HEK293 (cell line): ENCODE measurements around the gene RCSD1.

Source experiments
- ZIC2 ChIP-seq: fragments of 450-650 bp; formaldehyde crosslinking; IDR thresholded peaks from 2 replicates; pipeline ENCODE4 v1.5.1; 2016; ENCODE audit warnings: missing biosample characterization, missing genetic modification characterization
- ZNF302 ChIP-seq: fragments of 450-650 bp; formaldehyde crosslinking; IDR thresholded peaks from 2 replicates; pipeline ENCODE4 v1.5.1; 2016; ENCODE audit warnings: missing biosample characterization, missing genetic modification characterization, low read depth
- ZNF701 ChIP-seq: fragments of 450-650 bp; formaldehyde crosslinking; IDR thresholded peaks from 2 replicates; pipeline ENCODE4 v1.5.1; 2016; ENCODE audit warnings: missing biosample characterization, missing genetic modification characterization
- TF ChIP-seq, protein P1 (sequence below): sonication (generic); formaldehyde crosslinking; IDR thresholded peaks from 2 replicates; pipeline ENCODE4 v1.8.1; 2022; ENCODE audit warnings: mild to moderate bottlenecking, moderate library complexity, missing genetic modification reagents
- TF ChIP-seq, protein P2 (sequence below): fragments of 450-650 bp; formaldehyde crosslinking; IDR thresholded peaks from 2 replicates; pipeline ENCODE4 v1.5.1; 2016; ENCODE audit warnings: missing biosample characterization, missing genetic modification characterization
- TF ChIP-seq, protein P3 (sequence below): fragments of 450-650 bp; formaldehyde crosslinking; IDR thresholded peaks from 2 replicates; pipeline ENCODE4 v1.5.1; 2016; ENCODE audit warnings: missing biosample characterization, missing genetic modification characterization

DNA sequence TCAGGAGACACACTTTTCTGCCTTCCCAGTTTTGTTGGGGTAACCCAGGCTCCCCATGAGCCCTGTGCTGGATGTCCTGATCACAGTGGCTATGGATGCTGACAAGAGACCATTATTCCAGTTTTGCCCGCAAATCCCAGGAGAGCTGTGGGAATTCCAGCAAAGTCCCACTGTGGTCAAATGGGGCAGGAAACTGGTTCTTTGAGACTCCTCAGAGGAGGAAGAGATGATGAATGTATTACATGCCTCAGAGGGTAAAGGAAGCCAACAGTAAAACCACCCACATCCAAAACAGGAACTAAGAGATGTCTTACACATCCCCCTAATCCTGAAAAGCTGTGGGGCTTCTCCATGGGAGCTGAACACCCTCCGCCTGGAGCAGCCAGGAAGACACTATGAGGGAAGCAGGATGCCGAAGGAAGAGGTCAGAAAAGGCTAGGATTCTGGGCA is 78.9 kb downstream of the RCSD1 start:
- TF ChIP-seq, protein P1, sequence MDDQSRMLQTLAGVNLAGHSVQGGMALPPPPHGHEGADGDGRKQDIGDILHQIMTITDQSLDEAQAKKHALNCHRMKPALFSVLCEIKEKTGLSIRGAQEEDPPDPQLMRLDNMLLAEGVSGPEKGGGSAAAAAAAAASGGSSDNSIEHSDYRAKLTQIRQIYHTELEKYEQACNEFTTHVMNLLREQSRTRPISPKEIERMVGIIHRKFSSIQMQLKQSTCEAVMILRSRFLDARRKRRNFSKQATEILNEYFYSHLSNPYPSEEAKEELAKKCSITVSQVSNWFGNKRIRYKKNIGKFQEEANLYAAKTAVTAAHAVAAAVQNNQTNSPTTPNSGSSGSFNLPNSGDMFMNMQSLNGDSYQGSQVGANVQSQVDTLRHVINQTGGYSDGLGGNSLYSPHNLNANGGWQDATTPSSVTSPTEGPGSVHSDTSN (CRISPR knock-in tag), result no peak
- TF ChIP-seq, protein P2, sequence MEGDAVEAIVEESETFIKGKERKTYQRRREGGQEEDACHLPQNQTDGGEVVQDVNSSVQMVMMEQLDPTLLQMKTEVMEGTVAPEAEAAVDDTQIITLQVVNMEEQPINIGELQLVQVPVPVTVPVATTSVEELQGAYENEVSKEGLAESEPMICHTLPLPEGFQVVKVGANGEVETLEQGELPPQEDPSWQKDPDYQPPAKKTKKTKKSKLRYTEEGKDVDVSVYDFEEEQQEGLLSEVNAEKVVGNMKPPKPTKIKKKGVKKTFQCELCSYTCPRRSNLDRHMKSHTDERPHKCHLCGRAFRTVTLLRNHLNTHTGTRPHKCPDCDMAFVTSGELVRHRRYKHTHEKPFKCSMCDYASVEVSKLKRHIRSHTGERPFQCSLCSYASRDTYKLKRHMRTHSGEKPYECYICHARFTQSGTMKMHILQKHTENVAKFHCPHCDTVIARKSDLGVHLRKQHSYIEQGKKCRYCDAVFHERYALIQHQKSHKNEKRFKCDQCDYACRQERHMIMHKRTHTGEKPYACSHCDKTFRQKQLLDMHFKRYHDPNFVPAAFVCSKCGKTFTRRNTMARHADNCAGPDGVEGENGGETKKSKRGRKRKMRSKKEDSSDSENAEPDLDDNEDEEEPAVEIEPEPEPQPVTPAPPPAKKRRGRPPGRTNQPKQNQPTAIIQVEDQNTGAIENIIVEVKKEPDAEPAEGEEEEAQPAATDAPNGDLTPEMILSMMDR (tag by site-specific recombination), result no peak
- TF ChIP-seq ZIC2 (tag by site-specific recombination) (no peak), ZNF302 (tag by site-specific recombination) (no peak), ZNF701 (no peak)
- TF ChIP-seq, protein P3, sequence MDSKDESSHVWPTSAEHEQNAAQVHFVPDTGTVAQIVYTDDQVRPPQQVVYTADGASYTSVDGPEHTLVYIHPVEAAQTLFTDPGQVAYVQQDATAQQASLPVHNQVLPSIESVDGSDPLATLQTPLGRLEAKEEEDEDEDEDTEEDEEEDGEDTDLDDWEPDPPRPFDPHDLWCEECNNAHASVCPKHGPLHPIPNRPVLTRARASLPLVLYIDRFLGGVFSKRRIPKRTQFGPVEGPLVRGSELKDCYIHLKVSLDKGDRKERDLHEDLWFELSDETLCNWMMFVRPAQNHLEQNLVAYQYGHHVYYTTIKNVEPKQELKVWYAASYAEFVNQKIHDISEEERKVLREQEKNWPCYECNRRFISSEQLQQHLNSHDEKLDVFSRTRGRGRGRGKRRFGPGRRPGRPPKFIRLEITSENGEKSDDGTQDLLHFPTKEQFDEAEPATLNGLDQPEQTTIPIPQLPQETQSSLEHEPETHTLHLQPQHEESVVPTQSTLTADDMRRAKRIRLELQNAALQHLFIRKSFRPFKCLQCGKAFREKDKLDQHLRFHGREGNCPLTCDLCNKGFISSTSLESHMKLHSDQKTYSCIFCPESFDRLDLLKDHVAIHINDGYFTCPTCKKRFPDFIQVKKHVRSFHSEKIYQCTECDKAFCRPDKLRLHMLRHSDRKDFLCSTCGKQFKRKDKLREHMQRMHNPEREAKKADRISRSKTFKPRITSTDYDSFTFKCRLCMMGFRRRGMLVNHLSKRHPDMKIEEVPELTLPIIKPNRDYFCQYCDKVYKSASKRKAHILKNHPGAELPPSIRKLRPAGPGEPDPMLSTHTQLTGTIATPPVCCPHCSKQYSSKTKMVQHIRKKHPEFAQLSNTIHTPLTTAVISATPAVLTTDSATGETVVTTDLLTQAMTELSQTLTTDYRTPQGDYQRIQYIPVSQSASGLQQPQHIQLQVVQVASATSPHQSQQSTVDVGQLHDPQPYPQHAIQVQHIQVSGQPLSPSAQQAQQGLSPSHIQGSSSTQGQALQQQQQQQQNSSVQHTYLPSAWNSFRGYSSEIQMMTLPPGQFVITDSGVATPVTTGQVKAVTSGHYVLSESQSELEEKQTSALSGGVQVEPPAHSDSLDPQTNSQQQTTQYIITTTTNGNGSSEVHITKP (tag by site-specific recombination), result no peak
